HepG2 (cell line): Measurements from ENCODE around the gene PPIB. TPM values are rescaled to one million over a fixed set of nuclear protein-coding genes. Genes with fewer than 3 reads are reported as not detected.

Experiments used
- ARNTL ChIP-seq: sonication (generic); formaldehyde crosslinking; IDR thresholded peaks from 2 replicates; pipeline ENCODE4 v1.4.0; 2020; ENCODE audit warnings: mild to moderate bottlenecking, missing genetic modification reagents
- CREB1 ChIP-seq, 2 experiments: fragments of 450-650 bp in 1 of 2; IDR thresholded peaks; 2 replicates each; pipeline ENCODE4 v1.6.1; 2016 to 2017; ENCODE audit warnings: control low read depth in 1 of 2, mild to moderate bottlenecking in 1 of 2, missing compliant biosample characterization in 1 of 2, missing genetic modification characterization in 1 of 2
- KDM5A ChIP-seq: fragments of 200-600 bp; sonication (generic); IDR thresholded peaks from 2 replicates; pipeline ENCODE4 v1.7.0; 2018; ENCODE audit warnings: antibody characterized with exemption, mild to moderate bottlenecking, low read length, borderline replicate concordance
- KDM5B ChIP-seq: sonication (generic); formaldehyde crosslinking; IDR thresholded peaks from 2 replicates; pipeline ENCODE4 v1.4.0; 2020; ENCODE audit warnings: missing genetic modification reagents, mild to moderate bottlenecking, borderline replicate concordance
- NR1H2 ChIP-seq: sonication (generic); formaldehyde crosslinking; IDR thresholded peaks from 2 replicates; pipeline ENCODE4 v1.8.1; 2022; ENCODE audit warnings: low read depth, missing genetic modification reagents, borderline replicate concordance
- SNAPC4 ChIP-seq: sonication (generic); formaldehyde crosslinking; IDR thresholded peaks from 2 replicates; pipeline ENCODE4 v1.4.0; 2020; ENCODE audit warnings: mild to moderate bottlenecking, missing genetic modification reagents
- SSRP1 ChIP-seq: IDR thresholded peaks from 2 replicates; pipeline ENCODE4 v1.6.1; 2016; ENCODE audit warnings: control low read depth
- ZBTB38 ChIP-seq: sonication (generic); formaldehyde crosslinking; IDR thresholded peaks from 2 replicates; pipeline ENCODE4 v1.5.1; 2020; ENCODE audit warnings: mild to moderate bottlenecking, missing genetic modification reagents
- ZNF33B ChIP-seq: sonication (generic); formaldehyde crosslinking; IDR thresholded peaks from 2 replicates; pipeline ENCODE4 v1.5.1; 2020; ENCODE audit warnings: mild to moderate bottlenecking, missing genetic modification reagents
- ZNF34 ChIP-seq: sonication (generic); formaldehyde crosslinking; IDR thresholded peaks from 2 replicates; pipeline ENCODE4 v1.4.0; 2020; ENCODE audit warnings: mild to moderate bottlenecking, missing genetic modification reagents, borderline replicate concordance
- ZNF598 ChIP-seq: sonication (generic); formaldehyde crosslinking; IDR thresholded peaks from 2 replicates; pipeline ENCODE4 v1.5.1; 2020; ENCODE audit warnings: mild to moderate bottlenecking, missing genetic modification reagents, borderline replicate concordance
- ZNF784 ChIP-seq: sonication (generic); formaldehyde crosslinking; IDR thresholded peaks from 2 replicates; pipeline ENCODE4 v1.5.1; 2020; ENCODE audit warnings: missing genetic modification reagents, mild to moderate bottlenecking, borderline replicate concordance
- ZNF788 ChIP-seq: sonication (generic); formaldehyde crosslinking; IDR thresholded peaks from 2 replicates; pipeline ENCODE4 v1.5.0; 2020; ENCODE audit warnings: mild to moderate bottlenecking, missing genetic modification reagents, borderline replicate concordance
- ZSCAN12 ChIP-seq: sonication (generic); formaldehyde crosslinking; IDR thresholded peaks from 2 replicates; pipeline ENCODE4 v1.9.0; 2021; ENCODE audit warnings: mild to moderate bottlenecking, missing genetic modification reagents
- ZSCAN31 ChIP-seq: sonication (generic); formaldehyde crosslinking; IDR thresholded peaks from 2 replicates; pipeline ENCODE4 v1.5.0; 2020; ENCODE audit warnings: low read depth, mild to moderate bottlenecking, missing genetic modification reagents
- ZZZ3 ChIP-seq: sonication (generic); formaldehyde crosslinking; IDR thresholded peaks from 2 replicates; pipeline ENCODE4 v1.4.0; 2020; ENCODE audit warnings: missing genetic modification reagents, mild to moderate bottlenecking, borderline replicate concordance
- polyA plus RNA-seq, 8 experiments: library from polyadenylated mRNA; depleted of rRNA in 3 of 8; stranded (reverse) in 7 of 8; unstranded in 1 of 8; fragments of >200 nt; fragmentation: Illumina TruSeq in 4 of 8; extraction: Trizol in 4 of 8; gene quantifications; 2 replicates each; pipeline versions ENCODE4 v1.2.1 to v1.2.3, GENCODE V29; 2011 to 2016; ENCODE audit warnings: low read depth in 4 of 8, missing spikeins in 1 of 8, mixed read lengths in 1 of 8; ENCODE audit not compliant: insufficient read depth in 1 of 8
- total RNA-seq, 5 experiments: library from RNA; depleted of rRNA; stranded (reverse); fragments of >200 nt; fragmentation: Illumina TruSeq; extraction: Trizol; gene quantifications; 2 replicates each; pipeline ENCODE4 v1.2.3, GENCODE V29; 2016; ENCODE audit warnings: low read depth in 1 of 5
- TF ChIP-seq, protein P1 (sequence below): sonication (generic); formaldehyde crosslinking; IDR thresholded peaks from 2 replicates; pipeline ENCODE4 v1.8.0; 2022; ENCODE audit warnings: missing genetic modification reagents, mild to moderate bottlenecking, inconsistent platforms, borderline replicate concordance
- TF ChIP-seq, protein P2 (sequence below): sonication (generic); formaldehyde crosslinking; IDR thresholded peaks from 2 replicates; pipeline ENCODE4 v1.4.0; 2020; ENCODE audit warnings: missing genetic modification reagents, borderline replicate concordance
- TF ChIP-seq, protein P3 (sequence below): sonication (generic); formaldehyde crosslinking; IDR thresholded peaks from 2 replicates; pipeline ENCODE4 v1.4.0; 2020; ENCODE audit warnings: mild to moderate bottlenecking, missing genetic modification reagents

The PPIB gene
- total and polyA plus RNA-seq, 2 of the 13 experiments (the other 11 are each of a cell fraction or from before 2014, with no cell fraction given): 780 to 882 TPM

- TF ChIP-seq SNAPC4 (CRISPR knock-in tag): no peak
- TF ChIP-seq ZNF784 (CRISPR knock-in tag): peak; percentile 40; the same call in 1 of the 2 replicates
- no peak for TF ChIP-seq ZSCAN12 (CRISPR knock-in tag)
- TF ChIP-seq, protein P1, sequence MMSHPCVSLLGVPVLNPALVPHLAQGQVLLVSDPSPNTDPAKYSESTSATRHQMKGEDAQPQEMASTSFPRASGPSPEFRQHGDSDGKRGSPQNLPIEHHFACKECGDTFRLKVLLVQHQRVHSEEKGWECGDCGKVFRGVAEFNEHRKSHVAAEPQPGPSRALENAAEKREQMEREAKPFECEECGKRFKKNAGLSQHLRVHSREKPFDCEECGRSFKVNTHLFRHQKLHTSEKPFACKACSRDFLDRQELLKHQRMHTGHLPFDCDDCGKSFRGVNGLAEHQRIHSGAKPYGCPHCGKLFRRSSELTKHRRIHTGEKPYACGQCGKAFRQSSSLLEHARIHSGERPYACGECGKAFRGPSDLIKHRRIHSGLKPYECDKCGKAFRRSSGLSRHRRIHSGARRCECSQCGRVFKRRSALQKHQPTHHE (CRISPR knock-in tag): peak; percentile 52; the same call in 1 of the 2 replicates
- TF ChIP-seq ZNF33B (CRISPR knock-in tag): no peak
- TF ChIP-seq ZZZ3 (CRISPR knock-in tag): no peak; the same call in 1 of the 2 replicates
- no peak for TF ChIP-seq NR1H2
- peak; percentile 69; the same call in 1 of the 2 replicates for TF ChIP-seq KDM5A
- peak; percentile 70 for TF ChIP-seq ZSCAN31 (CRISPR knock-in tag)
- peak; percentile 60; the same call in 1 of the 2 replicates for TF ChIP-seq ZNF788
- no peak for TF ChIP-seq ZNF34 (CRISPR knock-in tag)
- peak; percentile 79; the same call in 1 of the 2 replicates for TF ChIP-seq KDM5B (CRISPR knock-in tag)
- TF ChIP-seq ZBTB38 (CRISPR knock-in tag): peak; percentile 35; the same call in 1 of the 2 replicates
- TF ChIP-seq CREB1 (IDR thresholded peaks at IDR 0.05): peak; percentile 74
- 0 out of 2 replicates have a peak, but pooled peaks have one; percentile 30 for TF ChIP-seq CREB1 (CRISPR knock-in tag; IDR thresholded peaks at IDR 0.05)
- TF ChIP-seq, protein P2, sequence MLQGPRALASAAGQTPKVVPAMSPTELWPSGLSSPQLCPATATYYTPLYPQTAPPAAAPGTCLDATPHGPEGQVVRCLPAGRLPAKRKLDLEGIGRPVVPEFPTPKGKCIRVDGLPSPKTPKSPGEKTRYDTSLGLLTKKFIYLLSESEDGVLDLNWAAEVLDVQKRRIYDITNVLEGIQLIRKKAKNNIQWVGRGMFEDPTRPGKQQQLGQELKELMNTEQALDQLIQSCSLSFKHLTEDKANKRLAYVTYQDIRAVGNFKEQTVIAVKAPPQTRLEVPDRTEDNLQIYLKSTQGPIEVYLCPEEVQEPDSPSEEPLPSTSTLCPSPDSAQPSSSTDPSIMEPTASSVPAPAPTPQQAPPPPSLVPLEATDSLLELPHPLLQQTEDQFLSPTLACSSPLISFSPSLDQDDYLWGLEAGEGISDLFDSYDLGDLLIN (CRISPR knock-in tag): no peak; the same call in 1 of the 2 replicates
- TF ChIP-seq, protein P3, sequence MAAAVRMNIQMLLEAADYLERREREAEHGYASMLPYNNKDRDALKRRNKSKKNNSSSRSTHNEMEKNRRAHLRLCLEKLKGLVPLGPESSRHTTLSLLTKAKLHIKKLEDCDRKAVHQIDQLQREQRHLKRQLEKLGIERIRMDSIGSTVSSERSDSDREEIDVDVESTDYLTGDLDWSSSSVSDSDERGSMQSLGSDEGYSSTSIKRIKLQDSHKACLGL (CRISPR knock-in tag): peak; percentile 69
- TF ChIP-seq ARNTL: no peak
- TF ChIP-seq SSRP1: no peak
- TF ChIP-seq ZNF598 (CRISPR knock-in tag): peak; percentile 66; the same call in 1 of the 2 replicates
Observed at GRCh38 chr15:64162869-64163658, at the start of gene PPIB (continued).
